Uterus (tissue), 4 donors: ENCODE data around the gene DCBLD2. TPM values are rescaled to one million over a fixed set of nuclear protein-coding genes. Genes with fewer than 3 reads are reported as not detected.
A peak's percentile ranks its signal among the peaks of the same experiment; 100 is the strongest.

Experiments
- DNase-seq, 2 donors: peaks; one replicate each; pipeline ENCODE4 v3.0.0-alpha.2; 2019 to 2020
- H3K27ac ChIP-seq, 2 donors: fragments of 200-600 bp; sonication (generic); 1 replicate in 1 of 2; 2 replicates in 1 of 2; pipeline ENCODE4 v1.5.1; 2016 to 2018
- H3K27me3 ChIP-seq, 2 donors: fragments of 200-600 bp; sonication (generic); one replicate each; pipeline ENCODE4 v1.5.1; 2018 to 2019; ENCODE audit warnings: control low read depth in 1 of 2
- H3K36me3 ChIP-seq, 2 donors: fragments of 200-600 bp; sonication (generic); one replicate each; pipeline ENCODE4 v1.5.1; 2019; ENCODE audit warnings: control low read depth in 1 of 2
- H3K4me1 ChIP-seq, 2 donors: fragments of 200-600 bp; sonication (generic); one replicate each; pipeline ENCODE4 v1.5.1; 2018 to 2019; ENCODE audit warnings: control low read depth in 1 of 2
- H3K4me3 ChIP-seq, 2 donors: fragments of 200-600 bp; sonication (generic); 1 replicate in 1 of 2; 2 replicates in 1 of 2; pipeline ENCODE4 v1.5.1; 2018 to 2019; ENCODE audit warnings: mild to moderate bottlenecking in 1 of 2
- H3K9me3 ChIP-seq, 2 donors: fragments of 200-600 bp; sonication (generic); one replicate each; pipeline ENCODE4 v1.5.1; 2019; ENCODE audit warnings: control low read depth in 1 of 2
- POLR2A ChIP-seq, 2 donors: fragments of 450-650 bp; IDR thresholded peaks; one replicate each; pipeline ENCODE4 v1.6.1; 2016; ENCODE audit warnings: antibody characterized with exemption in 2 of 2, mild to moderate bottlenecking in 1 of 2, moderate library complexity in 1 of 2
- intact Hi-C: fragments of 100-400 bp; cut with DNase I; formaldehyde crosslinking; loops from one replicate; pipeline ENCODE4 v1.15.1; 2023; ENCODE audit warnings: low total_unique reads
- total RNA-seq, 4 donors: library from RNA; depleted of rRNA in 3 of 4; stranded (reverse); fragments of >200 nt in 3 of 4; gene quantifications; one replicate each; pipeline versions ENCODE4 v1.1.0 to v1.2.4, GENCODE V29; 2014 to 2023
- TF ChIP-seq, protein P1 (sequence below), 4 experiments: fragments of 200-600 bp in 2 of 4; fragments of 450-650 bp in 2 of 4; sonication (generic) in 2 of 4; IDR thresholded peaks; one replicate each; pipeline ENCODE4 v1.5.1; 2016 to 2019; ENCODE audit warnings: antibody characterized with exemption in 4 of 4, mild to moderate bottlenecking in 2 of 4, moderate library complexity in 1 of 4
- donor health status: DM: yes; HTN: yes; CAD: no.

DCBLD2 gene
- total RNA-seq, 4 donors from 2014 or later = 27.4 to 60.1 (median 40.9) TPM

DNA sequence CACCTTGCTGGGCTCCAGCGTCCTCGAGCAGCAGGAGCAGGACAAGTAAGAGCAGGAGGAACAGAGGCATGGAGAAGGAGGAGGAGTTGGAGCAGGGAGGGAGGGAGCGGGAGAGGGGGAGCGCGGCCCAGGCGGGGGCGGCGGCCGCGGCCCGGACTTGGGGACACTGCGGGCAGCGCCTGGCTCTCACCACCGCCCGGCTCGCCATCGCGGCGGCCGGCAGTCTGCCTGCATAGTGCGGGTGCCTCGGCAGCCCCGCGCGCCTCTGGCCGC lies 440 bp downstream of the DCBLD2 start:
- TF ChIP-seq POLR2A (IDR thresholded peaks at IDR 0.05) = no peak
- TF ChIP-seq, protein P1, sequence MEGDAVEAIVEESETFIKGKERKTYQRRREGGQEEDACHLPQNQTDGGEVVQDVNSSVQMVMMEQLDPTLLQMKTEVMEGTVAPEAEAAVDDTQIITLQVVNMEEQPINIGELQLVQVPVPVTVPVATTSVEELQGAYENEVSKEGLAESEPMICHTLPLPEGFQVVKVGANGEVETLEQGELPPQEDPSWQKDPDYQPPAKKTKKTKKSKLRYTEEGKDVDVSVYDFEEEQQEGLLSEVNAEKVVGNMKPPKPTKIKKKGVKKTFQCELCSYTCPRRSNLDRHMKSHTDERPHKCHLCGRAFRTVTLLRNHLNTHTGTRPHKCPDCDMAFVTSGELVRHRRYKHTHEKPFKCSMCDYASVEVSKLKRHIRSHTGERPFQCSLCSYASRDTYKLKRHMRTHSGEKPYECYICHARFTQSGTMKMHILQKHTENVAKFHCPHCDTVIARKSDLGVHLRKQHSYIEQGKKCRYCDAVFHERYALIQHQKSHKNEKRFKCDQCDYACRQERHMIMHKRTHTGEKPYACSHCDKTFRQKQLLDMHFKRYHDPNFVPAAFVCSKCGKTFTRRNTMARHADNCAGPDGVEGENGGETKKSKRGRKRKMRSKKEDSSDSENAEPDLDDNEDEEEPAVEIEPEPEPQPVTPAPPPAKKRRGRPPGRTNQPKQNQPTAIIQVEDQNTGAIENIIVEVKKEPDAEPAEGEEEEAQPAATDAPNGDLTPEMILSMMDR (IDR thresholded peaks at IDR 0.05) = no peak
- Histone ChIP-seq H3K36me3 (no peaks in the 10 kb centered on the region), H3K9me3 (no peaks in the 10 kb centered on the region), H3K27me3 (no peaks in the 10 kb centered on the region), H3K27ac (peak overlapping the region; percentile 92 to 95), H3K4me1 (no peaks in the 10 kb centered on the region), H3K4me3 (peak overlapping the region; percentile 85 to 93)
- intact Hi-C loops = no loop called here
- DNase-seq = peak; percentile 49 to 53

DNA sequence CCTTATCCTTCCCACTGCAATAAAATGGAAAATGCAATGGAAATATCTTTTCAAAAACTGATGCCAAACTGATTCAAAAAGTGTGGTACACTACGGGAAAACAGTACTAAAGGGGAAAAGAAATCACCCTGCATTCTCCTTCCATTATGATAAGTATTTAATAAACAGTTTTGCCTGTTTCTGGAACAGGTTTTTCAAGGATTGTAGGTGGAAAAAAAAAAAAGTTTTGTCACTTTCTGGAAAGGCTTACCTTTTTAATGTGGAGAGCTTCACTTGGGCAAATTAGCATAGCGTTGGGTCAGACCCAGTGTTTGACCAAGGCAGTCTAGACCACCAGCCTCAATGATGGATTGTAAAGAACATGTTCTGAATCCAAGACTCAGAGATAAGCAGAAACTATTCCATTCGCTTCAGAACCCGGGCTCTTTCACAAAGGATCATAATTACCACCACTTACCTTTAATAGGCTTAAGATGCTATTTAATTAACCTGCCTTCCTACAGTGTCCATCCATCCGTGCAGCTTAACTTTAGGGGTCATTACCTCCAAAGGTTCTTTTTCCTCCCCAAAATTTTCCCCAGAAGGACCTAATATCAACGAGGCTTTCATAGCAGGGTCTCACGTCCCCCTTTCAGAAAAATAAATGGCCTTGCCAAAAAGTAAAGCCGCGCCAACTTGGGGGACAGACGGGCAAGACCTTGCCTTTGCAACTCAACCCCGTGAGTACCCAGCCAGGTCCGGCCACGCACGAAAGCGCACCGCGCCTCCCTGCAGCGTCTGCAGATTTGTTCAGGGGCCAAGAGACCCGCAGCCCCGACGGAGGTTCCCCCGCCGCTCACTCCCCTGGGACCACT lies 1.0 kb downstream of the DCBLD2 start:
- no peaks in the 10 kb centered on the region for H3K36me3 ChIP-seq
- peak overlapping the region; percentile 85 to 93 for H3K4me3 ChIP-seq
- no peaks in the 10 kb centered on the region for H3K4me1 ChIP-seq
- no peak for DNase-seq
- TF ChIP-seq POLR2A (IDR thresholded peaks at IDR 0.05) = no peak
- TF ChIP-seq, protein P1 (IDR thresholded peaks at IDR 0.05) = no peak
- H3K27me3 ChIP-seq = no peaks in the 10 kb centered on the region
- intact Hi-C loops = no loop called here
- H3K27ac ChIP-seq = peak overlapping the region; percentile 92 to 95
- no peaks in the 10 kb centered on the region for H3K9me3 ChIP-seq

DNA sequence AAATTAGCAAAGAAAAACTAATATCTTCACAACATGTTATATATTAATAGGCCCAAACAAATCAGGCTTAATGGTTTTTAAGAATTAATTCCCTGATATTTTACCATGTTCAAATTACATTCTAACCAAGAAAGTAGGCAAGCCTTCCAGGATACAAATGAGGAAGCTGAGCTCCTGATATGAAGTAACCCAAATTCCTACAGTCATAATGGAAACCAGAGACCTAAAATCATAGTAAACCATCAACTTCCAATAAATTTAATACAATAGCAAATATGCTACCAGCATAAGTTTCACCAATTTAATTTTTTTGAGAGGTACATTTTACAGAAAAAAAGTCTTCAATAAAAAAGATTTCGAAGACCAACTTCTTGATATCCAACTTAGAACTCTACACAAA lies 3.8 kb downstream of the DCBLD2 start:
- Histone ChIP-seq H3K4me3 (no peak overlapping the region), H3K36me3 (no peaks in the 10 kb centered on the region), H3K4me1 (peaks cover 0 to 4% of the 10 kb centered on the region in 2 donors), H3K27ac (no peak overlapping the region), H3K27me3 (no peaks in the 10 kb centered on the region), H3K9me3 (no peaks in the 10 kb centered on the region)
- intact Hi-C loops = no loop called here
- TF ChIP-seq, protein P1 (IDR thresholded peaks at IDR 0.05) = no peak
- TF ChIP-seq POLR2A (IDR thresholded peaks at IDR 0.05) = no peak
- no peak for DNase-seq

DNA sequence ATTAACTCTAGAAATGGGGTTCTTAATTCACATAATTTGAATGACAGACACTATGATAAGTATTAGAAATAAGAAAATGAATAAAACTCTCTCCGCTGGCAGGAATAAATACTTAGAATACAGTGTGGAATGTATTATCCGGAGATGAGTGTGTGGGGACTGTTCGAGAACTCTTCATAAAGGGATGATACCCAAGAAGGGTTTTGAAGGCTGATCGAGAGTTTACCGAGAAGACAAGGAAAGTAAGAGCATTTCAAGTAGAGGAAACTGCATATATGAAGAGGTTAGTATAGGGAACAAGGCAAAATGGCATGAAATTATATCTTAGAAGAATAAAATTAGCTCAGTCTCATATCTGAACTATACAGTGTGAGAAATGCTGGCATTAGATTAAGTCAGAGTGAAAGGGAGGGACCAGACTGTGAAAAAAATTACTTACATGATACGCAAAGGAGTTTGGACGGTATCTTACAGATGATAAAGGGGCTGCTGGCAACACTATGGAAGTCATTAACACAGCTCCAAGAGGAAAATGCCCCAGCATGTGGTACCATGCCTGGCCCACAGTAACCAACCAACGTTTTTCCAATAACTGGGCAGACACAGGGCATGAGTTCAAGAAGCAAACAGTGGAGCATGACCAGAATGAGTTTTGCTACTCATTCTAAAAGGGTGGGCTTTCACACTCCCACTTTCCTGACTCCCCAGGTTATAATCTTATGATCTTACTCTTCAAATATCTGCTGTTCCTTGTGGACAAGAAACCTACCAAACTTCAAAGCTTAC lies 6.5 kb downstream of the DCBLD2 start:
- H3K9me3 ChIP-seq = no peaks in the 10 kb centered on the region
- no peak overlapping the region for H3K27ac ChIP-seq
- no peaks in the 10 kb centered on the region for H3K27me3 ChIP-seq
- H3K4me3 ChIP-seq = no peak overlapping the region
- TF ChIP-seq POLR2A (IDR thresholded peaks at IDR 0.05) = no peak
- TF ChIP-seq, protein P1 (IDR thresholded peaks at IDR 0.05) = no peak
- no peaks in the 10 kb centered on the region for H3K36me3 ChIP-seq
- no peak for DNase-seq
- intact Hi-C loops = no loop called here
- H3K4me1 ChIP-seq = peaks cover 0 to 4% of the 10 kb centered on the region in 2 donors

DNA sequence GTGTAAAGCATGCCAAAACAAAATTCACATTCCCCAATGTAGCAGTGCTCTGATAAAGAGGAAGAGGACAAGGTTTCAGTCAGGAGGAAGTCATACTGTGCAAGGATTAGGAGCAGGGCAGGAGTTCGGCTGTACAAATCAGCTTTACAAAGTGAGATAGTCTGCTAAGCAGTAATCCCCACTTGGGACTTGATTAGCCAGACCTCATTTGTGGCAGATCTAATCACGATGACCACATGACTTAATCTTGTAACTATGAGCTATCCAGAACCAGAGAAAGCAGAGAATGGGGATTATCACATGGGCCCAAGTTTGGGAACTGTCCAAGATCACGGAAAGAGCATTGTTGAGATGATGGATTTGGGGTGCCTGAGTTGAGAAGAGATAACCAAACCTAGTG lies 7.8 kb downstream of the DCBLD2 start:
- Histone ChIP-seq H3K27ac (no peak overlapping the region), H3K9me3 (no peaks in the 10 kb centered on the region), H3K36me3 (no peaks in the 10 kb centered on the region), H3K27me3 (no peaks in the 10 kb centered on the region), H3K4me1 (peaks cover 0 to 4% of the 10 kb centered on the region in 2 donors), H3K4me3 (no peak overlapping the region)
- intact Hi-C loops = no loop called here
- TF ChIP-seq, protein P1 (IDR thresholded peaks at IDR 0.05) = no peak
- TF ChIP-seq POLR2A (IDR thresholded peaks at IDR 0.05) = no peak
- DNase-seq = no peak
